HG03060 (cell line): Measurements from ENCODE around the gene MTNR1A.
"Not testable (repeated sequence)": the region's sequence is repeated elsewhere in the genome, so short reads cannot be mapped to it uniquely, and the experiment has no call there.

Experiments used
- ATAC-seq: cut with Tn5 transposase; IDR thresholded peaks from one replicate; pipeline ENCODE4 v1.9.1; 2021; ENCODE audit warnings: low read depth, moderate number of reproducible peaks; ENCODE audit not compliant: unreplicated experiment

Gene MTNR1A

GRCh38 chr4:186566068-186566467 lies 10.7 kb upstream of the MTNR1A start:
- no peak for ATAC-seq

GRCh38 chr4:186563761-186564160 lies 8.4 kb upstream of the MTNR1A start:
- no peak for ATAC-seq

GRCh38 chr4:186561748-186562147 lies 6.4 kb upstream of the MTNR1A start:
- ATAC-seq = no peak

GRCh38 chr4:186560647-186561046 lies 5.3 kb upstream of the MTNR1A start:
- no peak for ATAC-seq

GRCh38 chr4:186557486-186557885 lies 2.1 kb upstream of the MTNR1A start:
- no peak for ATAC-seq

GRCh38 chr4:186557061-186557460 lies 1.7 kb upstream of the MTNR1A start:
- ATAC-seq = no peak

GRCh38 chr4:186554539-186554913 lies 841 bp downstream of the MTNR1A start:
- no peak for ATAC-seq

- ATAC-seq = no peak
Measured at GRCh38 chr4:186553717-186554116, 1.6 kb downstream of the MTNR1A start.

- ATAC-seq = no peak
Measured at GRCh38 chr4:186551849-186552248, 3.5 kb downstream of the MTNR1A start.

- ATAC-seq = no peak
Measured at GRCh38 chr4:186545436-186545835, 9.9 kb downstream of the MTNR1A start.

- ATAC-seq = no peak
Measured at GRCh38 chr4:186543206-186543605, 12.2 kb downstream of the MTNR1A start.

GRCh38 chr4:186541801-186542200 lies 13.6 kb downstream of the MTNR1A start:
- no peak for ATAC-seq

- ATAC-seq = no peak
Measured at GRCh38 chr4:186537843-186538521, 17.4 kb downstream of the MTNR1A start.

GRCh38 chr4:186536285-186536684 lies 19.1 kb downstream of the MTNR1A start:
- no peak for ATAC-seq

- ATAC-seq = no peak
Measured at GRCh38 chr4:186534056-186534455, 21.3 kb downstream of the MTNR1A start.

GRCh38 chr4:186523927-186524326 lies 31.4 kb downstream of the MTNR1A start:
- not testable (repeated sequence) for ATAC-seq

- ATAC-seq = no peak
Measured at GRCh38 chr4:186516287-186516686, 39.1 kb downstream of the MTNR1A start.

- ATAC-seq = no peak
Measured at GRCh38 chr4:186514271-186514950, 41.0 kb downstream of the MTNR1A start.

- not testable (repeated sequence) for ATAC-seq
Measured at GRCh38 chr4:186504771-186505170, 50.6 kb downstream of the MTNR1A start.

GRCh38 chr4:186502231-186502630 lies 53.1 kb downstream of the MTNR1A start:
- no peak for ATAC-seq

GRCh38 chr4:186501554-186501953 lies 53.8 kb downstream of the MTNR1A start:
- no peak for ATAC-seq

GRCh38 chr4:186500721-186501304 lies 54.6 kb downstream of the MTNR1A start:
- ATAC-seq = no peak
